HG03108 (cell line): ENCODE measurements around the gene GAS7.
A peak's percentile ranks its signal among the peaks of the same experiment; 100 is the strongest.
"Not testable (repeated sequence)": the region's sequence is repeated elsewhere in the genome, so short reads cannot be mapped to it uniquely, and the experiment has no call there.

Experiments
- ATAC-seq: cut with Tn5 transposase; IDR thresholded peaks from one replicate; pipeline ENCODE4 v1.9.1; 2021; ENCODE audit warnings: moderate library complexity; ENCODE audit not compliant: unreplicated experiment

GAS7 gene

GRCh38 chr17:10114931-10115535 is 83.4 kb downstream of the GAS7 start:
- ATAC-seq: peak; percentile 39

GRCh38 chr17:10112962-10113361 is 85.4 kb downstream of the GAS7 start:
- no peak for ATAC-seq

- ATAC-seq: no peak
Observed at GRCh38 chr17:10111907-10112452, 86.4 kb downstream of the GAS7 start.

GRCh38 chr17:10109146-10109545 is 89.3 kb downstream of the GAS7 start:
- no peak for ATAC-seq

GRCh38 chr17:10107316-10108165 is 90.9 kb downstream of the GAS7 start:
- no peak for ATAC-seq

GRCh38 chr17:10106067-10106466 is 92.3 kb downstream of the GAS7 start:
- no peak for ATAC-seq

GRCh38 chr17:10105513-10106001 is 92.8 kb downstream of the GAS7 start:
- no peak for ATAC-seq

- ATAC-seq: no peak
Observed at GRCh38 chr17:10103712-10104111, 94.7 kb downstream of the GAS7 start.

- ATAC-seq: no peak
Observed at GRCh38 chr17:10102817-10103216, 95.6 kb downstream of the GAS7 start.

- ATAC-seq: no peak
Observed at GRCh38 chr17:10099051-10099571, 99.3 kb downstream of the GAS7 start.

- ATAC-seq: no peak
Observed at GRCh38 chr17:10096596-10096995, 101.8 kb downstream of the GAS7 start.

- ATAC-seq: not testable (repeated sequence)
Observed at GRCh38 chr17:10095295-10095694, 103.1 kb downstream of the GAS7 start.

GRCh38 chr17:10094797-10095196 is 103.6 kb downstream of the GAS7 start:
- no peak for ATAC-seq

- ATAC-seq: no peak
Observed at GRCh38 chr17:10092595-10092994, 105.8 kb downstream of the GAS7 start.

- no peak for ATAC-seq
Observed at GRCh38 chr17:10091046-10091445, 107.4 kb downstream of the GAS7 start.

GRCh38 chr17:10089196-10089804 is 109.1 kb downstream of the GAS7 start:
- ATAC-seq: no peak

- no peak for ATAC-seq
Observed at GRCh38 chr17:10088444-10088843, 110.0 kb downstream of the GAS7 start.

GRCh38 chr17:10087355-10087754 is 111.1 kb downstream of the GAS7 start:
- ATAC-seq: no peak

- ATAC-seq: no peak
Observed at GRCh38 chr17:10083864-10084263, 114.5 kb downstream of the GAS7 start.

- no peak for ATAC-seq
Observed at GRCh38 chr17:10082795-10083194, 115.6 kb downstream of the GAS7 start.

- ATAC-seq: no peak
Observed at GRCh38 chr17:10081571-10082169, 116.7 kb downstream of the GAS7 start.
